Measurements from ENCODE around the gene RAPGEF4. TPM values are rescaled to one million over a fixed set of nuclear protein-coding genes. Genes with fewer than 3 reads are reported as not detected.

The RAPGEF4 gene
- total RNA-seq, 1 experiment from 2014 or later: 1.4 TPM

- H2BK120ac ChIP-seq (ENCODE audit: low read depth, low read length, poor library complexity, severe bottlenecking): no peak overlapping the region
- H2BK12ac ChIP-seq (ENCODE audit: insufficient read length, low read depth, low read length): no peak overlapping the region
- Mint-ChIP-seq H3K27ac (no peak overlapping the region), H3K36me3 (ENCODE audit: insufficient read depth in 1 of 3, low read depth in 3 of 3) (no peaks in the 10 kb centered on the region), H3K9me3 (no peaks in the 10 kb centered on the region; a peak in 1 of 5 replicates), H3K4me1 (peaks cover 13 to 16% of the 10 kb centered on the region in 2 experiments), H3K27me3 (ENCODE audit: low read depth) (peaks cover 10% of the 10 kb centered on the region), H3K4me3 (peak overlapping the region; percentile 80 to 83)
- peak overlapping the region; percentile 56 for H3K4me2 ChIP-seq (ENCODE audit: insufficient read depth, insufficient read length, low read length)
- no peak overlapping the region for H3T11ph ChIP-seq (ENCODE audit: low read length)
- H3K23ac ChIP-seq (ENCODE audit: insufficient read length, low read depth, low read length): no peak overlapping the region
- H3K18ac ChIP-seq (ENCODE audit: insufficient read length, low read depth, low read length): no peak overlapping the region
- H3K14ac ChIP-seq (ENCODE audit: insufficient read depth, low read length): peak overlapping the region; percentile 97
- H4K5ac ChIP-seq (ENCODE audit: insufficient read length, low read depth, low read length): no peak overlapping the region
- no peak overlapping the region for H3K4ac ChIP-seq (ENCODE audit: low read depth, low read length)
- no peak overlapping the region for H4K8ac ChIP-seq (replicated peaks; ENCODE audit: insufficient read length, low read depth, low read length)
- peak overlapping the region; percentile 11 for H2AFZ ChIP-seq (ENCODE audit: low read length)
- H4K20me1 ChIP-seq (ENCODE audit: control insufficient read depth, insufficient read depth, insufficient read length): no peaks in the 10 kb centered on the region
- H2BK15ac ChIP-seq (ENCODE audit: low read depth, low read length): no peak overlapping the region; the same call in 1 of the 2 replicates
- no peak overlapping the region for H2BK5ac ChIP-seq (ENCODE audit: insufficient read length, low read length)
- H4K91ac ChIP-seq (ENCODE audit: insufficient read length, low read depth, low read length): no peak overlapping the region
- no peaks in the 10 kb centered on the region for H3K79me2 ChIP-seq (ENCODE audit: insufficient read depth, low read length)
- 0 out of 2 replicates have a peak, but pooled peaks cover 2% of the 10 kb centered on the region for H3K4me1 ChIP-seq (ENCODE audit: insufficient read depth, low read length)
- H3K56ac ChIP-seq (ENCODE audit: insufficient read length, low read depth, low read length): no peak overlapping the region
- no peak overlapping the region for H3K27ac ChIP-seq (ENCODE audit: insufficient read length, low read depth, low read length)
- H3K23me2 ChIP-seq (ENCODE audit: insufficient read length, low read depth, low read length, poor library complexity, severe bottlenecking): peaks cover 7% of the 10 kb centered on the region
- no peak; the same call in 2 of the 3 replicates for TF ChIP-seq CTCF (conservative IDR thresholded peaks at IDR 0.05)
- peak; percentile 35 for DNase-seq
- no peak overlapping the region for H2AK5ac ChIP-seq (ENCODE audit: insufficient read length, low read length)
- H3K9ac ChIP-seq (ENCODE audit: extremely low read depth, insufficient read length, low read length): peak overlapping the region; percentile 46
- no peaks in the 10 kb centered on the region for H3K9me3 ChIP-seq (ENCODE audit: control insufficient read depth, low read depth, low read length)
- H3K27me3 ChIP-seq (ENCODE audit: insufficient read depth, low read length): no peaks in the 10 kb centered on the region
- no peaks in the 10 kb centered on the region for H3K79me1 ChIP-seq (ENCODE audit: insufficient read depth, low read depth, low read length, poor library complexity, severe bottlenecking)
- no peak overlapping the region for H2BK20ac ChIP-seq (ENCODE audit: low read depth, low read length, poor library complexity, severe bottlenecking)
- no CpG with 5 or more reads among the region's 25 CpGs for WGBS (ENCODE audit: extremely low coverage, insufficient read length, low lambda C conversion rate)
Measured at GRCh38 chr2:173075056-173075780, 339.6 kb downstream of the RAPGEF4 start.
